HepG2 (cell line): ENCODE data around the gene ZNF384. TPM values are rescaled to one million over a fixed set of nuclear protein-coding genes. Genes with fewer than 3 reads are reported as not detected.
A peak's percentile ranks its signal among the peaks of the same experiment; 100 is the strongest.

ENCODE experiments used
- ATAC-seq: fragments of 200-7000 bp; cut with Tn5 transposase; 3 replicates; pipeline ENCODE4 v1.9.1; 2020; ENCODE audit warnings: mild to moderate bottlenecking, moderate library complexity
- BruUV-seq: library from RNA; stranded (reverse); fragments of 400-500 nt; replicated peaks from 2 replicates; lab custom pipeline; 2021; lab: Mats Ljungman, UMichigan
- CTCF ChIA-PET: fragments of 300-600 bp; formaldehyde crosslinking; extraction: SDS; loops from one replicate; lab custom pipeline; 2021; ENCODE audit warnings: low total read pairs, inconsistent platforms, low intra/inter-chr PET ratio; lab: Yijun Ruan, JAX
- POLR2A ChIA-PET: fragments of 350-600 bp; sonication (Branson Sonifier 250); formaldehyde crosslinking; loops from one replicate; lab custom pipeline; 2020; ENCODE audit warnings: antibody characterized with exemption, inconsistent platforms; lab: Yijun Ruan, JAX
- DNase-seq: peaks from one replicate; pipeline ENCODE4 v3.0.0-alpha.2; 2015; ENCODE audit warnings: low spot score
- FAIRE-seq: peaks from 3 replicates; lab custom pipeline; 2011; peaks lifted over from hg19 to GRCh38; lab: Jason Lieb, UNC
- H2AFZ ChIP-seq: one replicate; pipeline ENCODE4 v1.6.1; 2011; ENCODE audit warnings: low read length, inconsistent platforms
- H3K27ac ChIP-seq: fragments of 300-600 bp; 3 replicates; pipeline ENCODE4 v1.8.0; 2011; ENCODE audit warnings: mixed run types, mild to moderate bottlenecking, mixed read lengths, low read length, inconsistent platforms; ENCODE audit not compliant: insufficient read depth; ENCODE audit errors: extremely low read length
- H3K27me3 ChIP-seq, 2 experiments: fragments of 200-600 bp in 1 of 2; 2 replicates in 1 of 2; 3 replicates in 1 of 2; pipeline versions ENCODE4 v1.6.0 to v1.8.0; 2011; ENCODE audit warnings: low read length in 2 of 2, mild to moderate bottlenecking in 2 of 2, moderate library complexity in 2 of 2, inconsistent platforms in 1 of 2; ENCODE audit not compliant: insufficient read depth in 2 of 2, control insufficient read depth in 1 of 2
- H3K36me3 ChIP-seq, 2 experiments: fragments of 200-600 bp in 1 of 2; replicated peaks in 1 of 2; 2 replicates in 1 of 2; 3 replicates in 1 of 2; pipeline versions ENCODE4 v1.5.1 to v1.8.0; 2011; ENCODE audit warnings: low read length in 2 of 2, inconsistent platforms in 1 of 2; ENCODE audit not compliant: insufficient read depth in 2 of 2, control insufficient read depth in 1 of 2
- H3K4me1 ChIP-seq: 2 replicates; pipeline ENCODE4 v1.5.1; 2012; ENCODE audit warnings: low read length, inconsistent platforms; ENCODE audit not compliant: insufficient read depth
- H3K4me2 ChIP-seq: 2 replicates; pipeline ENCODE4 v1.6.0; 2011; ENCODE audit warnings: low read depth, low read length, inconsistent platforms
- H3K4me3 ChIP-seq, 3 experiments: fragments of 200-600 bp in 1 of 3; sonication (generic), shearing (Covaris generic) in 1 of 3; replicated peaks in 1 of 3; 2 replicates each; pipeline ENCODE4 v1.5.1; 2011 to 2016; ENCODE audit warnings: low read length in 3 of 3, inconsistent platforms in 2 of 3, low read depth in 2 of 3, mild to moderate bottlenecking in 2 of 3, control low read depth in 1 of 3, mixed read lengths in 1 of 3; ENCODE audit not compliant: insufficient read depth in 1 of 3
- H3K79me2 ChIP-seq: one replicate; pipeline ENCODE4 v1.6.1; 2011; ENCODE audit warnings: low read length, inconsistent platforms; ENCODE audit not compliant: insufficient read depth
- H3K9ac ChIP-seq: 2 replicates; pipeline ENCODE4 v1.6.0; 2011; ENCODE audit warnings: mild to moderate bottlenecking, low read depth, low read length, inconsistent platforms; ENCODE audit not compliant: insufficient read depth
- H3K9me3 ChIP-seq: 2 replicates; pipeline ENCODE4 v1.5.1; 2012; ENCODE audit warnings: mild to moderate bottlenecking, low read length
- H4K20me1 ChIP-seq: 2 replicates; pipeline ENCODE4 v1.6.0; 2011; ENCODE audit warnings: inconsistent platforms, mild to moderate bottlenecking, low read length, moderate library complexity; ENCODE audit not compliant: insufficient read depth
- CEBPG ChIP-seq: IDR thresholded peaks from 2 replicates; pipeline ENCODE4 v1.6.1; 2016
- CREBL2 ChIP-seq: sonication (generic); formaldehyde crosslinking; IDR thresholded peaks from 2 replicates; pipeline ENCODE4 v1.8.1; 2023; ENCODE audit warnings: missing genetic modification reagents, mild to moderate bottlenecking, borderline replicate concordance
- FOXM1 ChIP-seq: sonication (generic); formaldehyde crosslinking; IDR thresholded peaks from 2 replicates; pipeline ENCODE4 v1.5.0; 2020; ENCODE audit warnings: missing genetic modification reagents
- GABPB1 ChIP-seq: IDR thresholded peaks from 2 replicates; pipeline ENCODE4 v1.6.1; 2016; ENCODE audit warnings: mild to moderate bottlenecking, missing genetic modification reagents, moderate library complexity, missing compliant biosample characterization
- GTF3A ChIP-seq: sonication (generic); formaldehyde crosslinking; conservative IDR thresholded peaks from 2 replicates; pipeline ENCODE4 v1.4.0; 2020; ENCODE audit warnings: mild to moderate bottlenecking, missing genetic modification reagents
- HOXA9 ChIP-seq: sonication (generic); formaldehyde crosslinking; IDR thresholded peaks from 2 replicates; pipeline ENCODE4 v1.8.1; 2022; ENCODE audit warnings: missing genetic modification reagents, mild to moderate bottlenecking, moderate library complexity, borderline replicate concordance
- MEF2D ChIP-seq: sonication (generic); formaldehyde crosslinking; IDR thresholded peaks from 2 replicates; pipeline ENCODE4 v1.5.1; 2020; ENCODE audit warnings: mild to moderate bottlenecking, missing genetic modification reagents
- NR2F6 ChIP-seq, 2 experiments: IDR thresholded peaks; 2 replicates each; pipeline ENCODE4 v1.6.1; 2016; ENCODE audit warnings: antibody characterized with exemption in 1 of 2, mild to moderate bottlenecking in 1 of 2
- REXO4 ChIP-seq: sonication (generic); formaldehyde crosslinking; IDR thresholded peaks from 2 replicates; pipeline ENCODE4 v1.8.0; 2022; ENCODE audit warnings: missing genetic modification reagents, mild to moderate bottlenecking, borderline replicate concordance
- SNAI1 ChIP-seq: sonication (generic); formaldehyde crosslinking; IDR thresholded peaks from 2 replicates; pipeline ENCODE4 v1.5.0; 2020; ENCODE audit warnings: mild to moderate bottlenecking, missing genetic modification reagents, borderline replicate concordance
- TFAP4 ChIP-seq: sonication (generic); IDR thresholded peaks from 2 replicates; pipeline ENCODE4 v1.6.1; 2016; ENCODE audit warnings: low read depth, borderline replicate concordance
- ZNF138 ChIP-seq: sonication (generic); formaldehyde crosslinking; IDR thresholded peaks from 2 replicates; pipeline ENCODE4 v1.5.0; 2020; ENCODE audit warnings: mild to moderate bottlenecking, low read depth, missing genetic modification reagents
- ZNF652 ChIP-seq: IDR thresholded peaks from 2 replicates; pipeline ENCODE4 v1.6.1; 2016; ENCODE audit warnings: low read depth, borderline replicate concordance
- ZNF788 ChIP-seq: sonication (generic); formaldehyde crosslinking; IDR thresholded peaks from 2 replicates; pipeline ENCODE4 v1.5.0; 2020; ENCODE audit warnings: mild to moderate bottlenecking, missing genetic modification reagents, borderline replicate concordance
- WGBS: methylation state at CpG from one replicate; pipeline ENCODE4 v1.1.6; 2017; ENCODE audit warnings: low lambda C conversion rate; 5-methylcytosine and 5-hydroxymethylcytosine counted together
- in situ Hi-C: cut with HindIII; loops from 2 replicates; pipeline ENCODE4 v1.10.0; 2017; ENCODE audit warnings: low pct_unique_long_range_greater_than_20kb; ENCODE audit not compliant: extremely low pct_ligation_motif_present
- intact Hi-C: fragments of 100-400 bp; cut with micrococcal nuclease; formaldehyde crosslinking; loops from one replicate; pipeline ENCODE4 v1.10.0; 2022; ENCODE audit not compliant: unreplicated experiment
- polyA plus RNA-seq, 8 experiments: library from polyadenylated mRNA; depleted of rRNA in 3 of 8; stranded (reverse) in 7 of 8; unstranded in 1 of 8; fragments of >200 nt; fragmentation: Illumina TruSeq in 4 of 8; extraction: Trizol in 4 of 8; gene quantifications; 2 replicates each; pipeline versions ENCODE4 v1.2.1 to v1.2.3, GENCODE V29; 2011 to 2016; ENCODE audit warnings: low read depth in 4 of 8, missing spikeins in 1 of 8, mixed read lengths in 1 of 8; ENCODE audit not compliant: insufficient read depth in 1 of 8
- total RNA-seq, 5 experiments: library from RNA; depleted of rRNA; stranded (reverse); fragments of >200 nt; fragmentation: Illumina TruSeq; extraction: Trizol; gene quantifications; 2 replicates each; pipeline ENCODE4 v1.2.3, GENCODE V29; 2016; ENCODE audit warnings: low read depth in 1 of 5
- TF ChIP-seq, protein P1 (sequence below): sonication (generic); formaldehyde crosslinking; IDR thresholded peaks from 2 replicates; pipeline ENCODE4 v1.4.0; 2020; ENCODE audit warnings: missing genetic modification reagents
- TF ChIP-seq, protein P2 (sequence below): sonication (generic); formaldehyde crosslinking; IDR thresholded peaks from 2 replicates; pipeline ENCODE4 v1.4.0; 2020; ENCODE audit warnings: mild to moderate bottlenecking, low read depth, missing genetic modification reagents

Gene ZNF384
- total and polyA plus RNA-seq, 2 of the 13 experiments (the other 11 are each of a cell fraction or from before 2014, with no cell fraction given), result 23.6 to 55.3 TPM

GRCh38 chr12:6700646-6701051, 11.5 kb upstream of the ZNF384 start, which contains the start of gene PIANP (continued):
- TF ChIP-seq, protein P1, sequence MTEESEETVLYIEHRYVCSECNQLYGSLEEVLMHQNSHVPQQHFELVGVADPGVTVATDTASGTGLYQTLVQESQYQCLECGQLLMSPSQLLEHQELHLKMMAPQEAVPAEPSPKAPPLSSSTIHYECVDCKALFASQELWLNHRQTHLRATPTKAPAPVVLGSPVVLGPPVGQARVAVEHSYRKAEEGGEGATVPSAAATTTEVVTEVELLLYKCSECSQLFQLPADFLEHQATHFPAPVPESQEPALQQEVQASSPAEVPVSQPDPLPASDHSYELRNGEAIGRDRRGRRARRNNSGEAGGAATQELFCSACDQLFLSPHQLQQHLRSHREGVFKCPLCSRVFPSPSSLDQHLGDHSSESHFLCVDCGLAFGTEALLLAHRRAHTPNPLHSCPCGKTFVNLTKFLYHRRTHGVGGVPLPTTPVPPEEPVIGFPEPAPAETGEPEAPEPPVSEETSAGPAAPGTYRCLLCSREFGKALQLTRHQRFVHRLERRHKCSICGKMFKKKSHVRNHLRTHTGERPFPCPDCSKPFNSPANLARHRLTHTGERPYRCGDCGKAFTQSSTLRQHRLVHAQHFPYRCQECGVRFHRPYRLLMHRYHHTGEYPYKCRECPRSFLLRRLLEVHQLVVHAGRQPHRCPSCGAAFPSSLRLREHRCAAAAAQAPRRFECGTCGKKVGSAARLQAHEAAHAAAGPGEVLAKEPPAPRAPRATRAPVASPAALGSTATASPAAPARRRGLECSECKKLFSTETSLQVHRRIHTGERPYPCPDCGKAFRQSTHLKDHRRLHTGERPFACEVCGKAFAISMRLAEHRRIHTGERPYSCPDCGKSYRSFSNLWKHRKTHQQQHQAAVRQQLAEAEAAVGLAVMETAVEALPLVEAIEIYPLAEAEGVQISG (CRISPR knock-in tag), result peak; percentile 14; the same call in 1 of the 2 replicates
- TF ChIP-seq ZNF652 (CRISPR knock-in tag), result peak; percentile 95
- TF ChIP-seq MEF2D (CRISPR knock-in tag), result no peak
- TF ChIP-seq, all 625 proteins: peak for 9

DNA sequence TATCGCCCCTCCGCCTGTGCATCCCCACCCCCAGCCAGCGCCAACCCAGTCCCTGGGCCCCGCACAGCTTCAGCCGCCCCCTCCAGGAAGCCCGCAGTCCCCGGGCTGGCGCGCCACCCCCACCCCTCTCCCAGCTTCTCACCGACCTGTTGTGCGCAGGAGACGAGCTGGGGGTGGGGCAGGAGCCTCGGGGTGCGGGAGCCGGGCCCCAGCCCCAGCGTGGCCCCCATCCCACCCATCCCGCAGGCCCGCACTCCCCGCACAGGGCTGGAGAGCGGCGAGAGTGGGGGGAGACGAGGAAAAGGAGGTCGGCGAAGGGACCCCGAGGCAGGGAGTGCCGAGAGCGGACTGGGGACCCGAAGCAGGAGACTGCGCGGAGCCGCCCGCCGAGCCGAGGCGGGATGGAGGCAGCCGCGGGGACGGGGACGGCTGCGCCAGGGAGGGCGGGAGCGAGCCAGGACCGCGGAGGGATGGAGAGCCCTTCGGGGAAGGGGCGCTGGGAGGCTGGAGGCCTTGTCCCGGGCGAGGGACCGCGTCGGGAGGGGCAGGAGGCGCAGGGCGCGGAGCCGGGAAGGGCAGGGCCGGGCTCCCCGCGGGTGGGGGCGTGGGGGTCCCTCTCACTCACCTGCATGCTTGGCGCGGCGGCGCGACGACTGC, 10.9 kb upstream of the ZNF384 start:
- FAIRE-seq (no peak), ATAC-seq (peak; percentile 42), DNase-seq (no peak)
- Histone ChIP-seq H3K9me3 (no peaks in the 10 kb centered on the region), H4K20me1 (no peaks in the 10 kb centered on the region), H3K79me2 (no peaks in the 10 kb centered on the region), H3K27me3 (peaks cover 6 to 68% of the 10 kb centered on the region in 2 experiments), H3K4me2 (peak overlapping the region; percentile 69), H3K4me1 (peaks cover 27% of the 10 kb centered on the region), H3K9ac (no peak overlapping the region), H3K27ac (no peak overlapping the region), H3K36me3 (no peaks in the 10 kb centered on the region), H3K4me3 (peak overlapping the region; percentile 40 to 74 (median 45); a peak in 5 of 6 replicates), H2AFZ (no peak overlapping the region)
- ChIA-PET POLR2A (interaction anchor here (1.4 kb wide), 1 partner anchor 11 kb away, joined by 6 read pairs; the partner anchor contains the start of gene ZNF384), CTCF (interaction anchor here (1.5 kb wide), 1 partner anchor 83 kb away, joined by 3 read pairs; no protein-coding TSS in a partner anchor)
- 6% methylated on average over 12 of the region's 65 CpGs for WGBS
- intact Hi-C loops, result loop anchor here (2.0 to 5.0 kb wide), 2 partner anchors 83 to 148 kb away; no protein-coding TSS in a partner anchor
- in situ Hi-C loops, result loop anchor here (5.0 kb wide), 2 partner anchors 38 to 83 kb away; partner anchors contain the start of gene ING4
- no TSS peak for BruUV-seq
- no peak for TF ChIP-seq GTF3A (CRISPR knock-in tag)
- TF ChIP-seq CEBPG (CRISPR knock-in tag), result no peak
- TF ChIP-seq GABPB1, result peak; percentile 5; the same call in 1 of the 2 replicates
- no peak for TF ChIP-seq CREBL2
- TF ChIP-seq NR2F6 (IDR thresholded peaks at IDR 0.05), result no peak
- TF ChIP-seq NR2F6 (CRISPR knock-in tag; IDR thresholded peaks at IDR 0.05), result no peak
- TF ChIP-seq FOXM1 (CRISPR knock-in tag), result no peak
- no peak for TF ChIP-seq REXO4
- no peak for TF ChIP-seq SNAI1
- TF ChIP-seq, protein P2, sequence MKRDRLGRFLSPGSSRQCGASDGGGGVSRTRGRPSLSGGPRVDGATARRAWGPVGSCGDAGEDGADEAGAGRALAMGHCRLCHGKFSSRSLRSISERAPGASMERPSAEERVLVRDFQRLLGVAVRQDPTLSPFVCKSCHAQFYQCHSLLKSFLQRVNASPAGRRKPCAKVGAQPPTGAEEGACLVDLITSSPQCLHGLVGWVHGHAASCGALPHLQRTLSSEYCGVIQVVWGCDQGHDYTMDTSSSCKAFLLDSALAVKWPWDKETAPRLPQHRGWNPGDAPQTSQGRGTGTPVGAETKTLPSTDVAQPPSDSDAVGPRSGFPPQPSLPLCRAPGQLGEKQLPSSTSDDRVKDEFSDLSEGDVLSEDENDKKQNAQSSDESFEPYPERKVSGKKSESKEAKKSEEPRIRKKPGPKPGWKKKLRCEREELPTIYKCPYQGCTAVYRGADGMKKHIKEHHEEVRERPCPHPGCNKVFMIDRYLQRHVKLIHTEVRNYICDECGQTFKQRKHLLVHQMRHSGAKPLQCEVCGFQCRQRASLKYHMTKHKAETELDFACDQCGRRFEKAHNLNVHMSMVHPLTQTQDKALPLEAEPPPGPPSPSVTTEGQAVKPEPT (CRISPR knock-in tag), result no peak
- no peak for TF ChIP-seq TFAP4
- TF ChIP-seq ZNF788 (CRISPR knock-in tag), result no peak
- TF ChIP-seq HOXA9 (CRISPR knock-in tag), result no peak
- TF ChIP-seq ZNF138 (CRISPR knock-in tag), result no peak
